ENCODE results near the gene CASKIN1. TPM values are rescaled to one million over a fixed set of nuclear protein-coding genes. Genes with fewer than 3 reads are reported as not detected.

CASKIN1 gene
- total RNA-seq, 2 donors from 2014 or later, result 8.2 to 9.7 TPM

DNA sequence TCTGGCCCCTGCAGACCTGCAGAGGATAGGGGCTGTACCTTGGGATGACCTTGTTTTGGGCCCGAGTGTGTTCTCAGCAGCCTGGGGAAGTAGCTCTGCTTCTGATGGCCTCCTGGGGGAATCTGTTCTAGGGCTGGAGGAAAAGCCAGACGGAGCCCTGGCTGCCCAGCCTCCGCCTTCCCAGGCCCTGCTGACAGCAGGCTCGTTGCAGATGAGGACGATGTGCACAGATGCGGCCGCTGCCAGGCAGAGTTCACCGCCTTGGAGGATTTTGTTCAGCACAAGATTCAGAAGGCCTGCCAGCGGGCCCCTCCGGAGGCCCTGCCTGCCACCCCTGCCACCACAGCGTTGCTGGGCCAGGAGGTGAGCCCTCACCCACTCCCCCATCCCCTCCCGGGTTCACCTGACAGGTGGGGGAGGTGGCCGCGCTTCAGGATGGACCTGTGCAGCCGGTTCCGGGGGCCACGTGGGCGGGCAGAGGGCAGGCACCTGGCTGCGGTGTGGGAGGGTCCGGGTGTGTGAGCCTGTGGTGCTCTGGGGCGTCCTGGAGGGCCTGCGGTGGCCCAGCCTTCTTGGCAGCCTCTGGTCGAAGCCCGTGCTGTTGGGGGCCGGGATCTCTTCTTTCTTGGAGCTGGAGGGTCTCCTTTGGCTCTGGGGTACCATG is 31.9 kb upstream of the CASKIN1 start:
- WGBS, 2 experiments (ENCODE audit: insufficient coverage in 1 of 2, insufficient read length in 1 of 2), result 95 to 97% methylated on average over 15 to 25 of the region's 25 CpGs
- Mint-ChIP-seq H3K4me1 (peaks cover 4% of the 10 kb centered on the region), H3K27me3 (ENCODE audit: insufficient read depth) (no peaks in the 10 kb centered on the region), H3K36me3 (ENCODE audit: low read depth) (peaks cover 18% of the 10 kb centered on the region), H3K9me3 (no peaks in the 10 kb centered on the region), H3K4me3 (no peak overlapping the region), H3K27ac (no peak overlapping the region)
- Histone ChIP-seq H3K4me1 (ENCODE audit: control insufficient read depth, insufficient read depth, low read length) (no peaks in the 10 kb centered on the region), H3K27ac (ENCODE audit: low read depth, low read length) (no peak overlapping the region), H3K9ac (ENCODE audit: extremely low read depth, low read length, poor library complexity, severe bottlenecking) (no peak overlapping the region), H3K9me3 (ENCODE audit: control insufficient read depth, low read length) (no peaks in the 10 kb centered on the region), H3K36me3 (ENCODE audit: control insufficient read depth, insufficient read depth, low read length) (peaks cover 29% of the 10 kb centered on the region), H3K27me3 (ENCODE audit: control insufficient read depth, insufficient read depth, low read length, poor library complexity, severe bottlenecking) (no peaks in the 10 kb centered on the region), H3K4me3 (ENCODE audit: low read length) (no peak overlapping the region)
- TF ChIP-seq, protein P1, sequence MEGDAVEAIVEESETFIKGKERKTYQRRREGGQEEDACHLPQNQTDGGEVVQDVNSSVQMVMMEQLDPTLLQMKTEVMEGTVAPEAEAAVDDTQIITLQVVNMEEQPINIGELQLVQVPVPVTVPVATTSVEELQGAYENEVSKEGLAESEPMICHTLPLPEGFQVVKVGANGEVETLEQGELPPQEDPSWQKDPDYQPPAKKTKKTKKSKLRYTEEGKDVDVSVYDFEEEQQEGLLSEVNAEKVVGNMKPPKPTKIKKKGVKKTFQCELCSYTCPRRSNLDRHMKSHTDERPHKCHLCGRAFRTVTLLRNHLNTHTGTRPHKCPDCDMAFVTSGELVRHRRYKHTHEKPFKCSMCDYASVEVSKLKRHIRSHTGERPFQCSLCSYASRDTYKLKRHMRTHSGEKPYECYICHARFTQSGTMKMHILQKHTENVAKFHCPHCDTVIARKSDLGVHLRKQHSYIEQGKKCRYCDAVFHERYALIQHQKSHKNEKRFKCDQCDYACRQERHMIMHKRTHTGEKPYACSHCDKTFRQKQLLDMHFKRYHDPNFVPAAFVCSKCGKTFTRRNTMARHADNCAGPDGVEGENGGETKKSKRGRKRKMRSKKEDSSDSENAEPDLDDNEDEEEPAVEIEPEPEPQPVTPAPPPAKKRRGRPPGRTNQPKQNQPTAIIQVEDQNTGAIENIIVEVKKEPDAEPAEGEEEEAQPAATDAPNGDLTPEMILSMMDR (conservative IDR thresholded peaks at IDR 0.05), result no peak
- DNase-seq, result no peak

DNA sequence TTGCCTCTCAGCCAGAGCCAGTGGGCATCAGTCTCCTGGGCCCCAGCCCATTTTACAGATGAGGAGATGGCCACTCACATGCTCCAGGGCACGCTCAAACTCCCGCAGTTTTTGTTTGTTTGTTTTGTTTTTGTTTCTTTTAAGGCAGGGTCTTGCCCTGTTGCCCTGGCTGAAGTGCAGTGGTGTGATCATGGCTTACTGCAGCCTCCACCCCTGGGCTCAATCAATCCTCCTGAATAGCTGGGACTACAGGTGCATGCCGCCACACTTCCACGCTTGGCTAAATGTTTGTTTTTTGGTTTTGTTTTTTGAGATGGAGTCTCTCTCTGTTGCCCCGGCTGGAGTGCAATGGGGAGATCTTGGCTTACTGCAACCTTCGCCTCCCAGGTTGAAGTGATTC is 30.5 kb upstream of the CASKIN1 start:
- Histone ChIP-seq H3K27me3 (ENCODE audit: control insufficient read depth, insufficient read depth, low read length, poor library complexity, severe bottlenecking) (no peaks in the 10 kb centered on the region), H3K9me3 (ENCODE audit: control insufficient read depth, low read length) (no peaks in the 10 kb centered on the region), H3K9ac (ENCODE audit: extremely low read depth, low read length, poor library complexity, severe bottlenecking) (no peak overlapping the region), H3K27ac (ENCODE audit: low read depth, low read length) (no peak overlapping the region), H3K4me3 (ENCODE audit: low read length) (no peak overlapping the region), H3K36me3 (ENCODE audit: control insufficient read depth, insufficient read depth, low read length) (peaks cover 25% of the 10 kb centered on the region), H3K4me1 (ENCODE audit: control insufficient read depth, insufficient read depth, low read length) (no peaks in the 10 kb centered on the region)
- peaks cover 4% of the 10 kb centered on the region for H3K4me1 Mint-ChIP-seq
- TF ChIP-seq, protein P1 (conservative IDR thresholded peaks at IDR 0.05), result no peak
- H3K4me3 Mint-ChIP-seq, result no peak overlapping the region
- 97% methylated on average over 4 to 6 of the region's 6 CpGs for WGBS, 2 experiments (ENCODE audit: insufficient coverage in 1 of 2, insufficient read length in 1 of 2)
- H3K36me3 Mint-ChIP-seq (ENCODE audit: low read depth), result peaks cover 17% of the 10 kb centered on the region
- H3K27ac Mint-ChIP-seq, result no peak overlapping the region
- no peaks in the 10 kb centered on the region for H3K9me3 Mint-ChIP-seq
- no peak for DNase-seq
- no peaks in the 10 kb centered on the region for H3K27me3 Mint-ChIP-seq (ENCODE audit: insufficient read depth)

DNA sequence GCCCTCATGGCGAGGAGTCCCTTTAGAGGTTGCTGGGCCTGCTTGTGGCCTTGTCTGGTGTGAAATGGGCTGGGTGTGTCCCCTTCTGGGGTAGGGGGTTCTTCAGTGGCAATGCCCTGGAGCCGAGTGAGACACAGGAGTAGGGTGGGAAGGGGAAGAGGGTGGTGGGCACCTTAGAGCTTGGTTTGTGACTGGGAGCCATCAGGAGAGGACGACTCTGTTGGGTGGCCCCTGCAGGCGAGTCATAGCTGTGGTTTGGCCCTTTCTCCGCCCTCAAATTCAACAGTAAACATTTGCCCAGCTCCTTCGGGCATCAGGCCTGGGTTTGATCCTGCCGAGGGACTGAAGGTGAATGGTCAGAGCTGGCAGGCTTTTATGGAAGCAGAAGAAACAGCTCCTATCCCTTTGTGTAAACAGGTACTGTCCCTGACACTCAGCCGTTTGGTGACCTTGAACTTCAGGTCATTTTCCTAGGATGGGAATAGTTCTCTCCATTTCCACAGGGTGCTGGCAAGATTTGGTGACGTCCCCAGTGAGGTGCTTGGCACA is 29.9 kb upstream of the CASKIN1 start:
- Mint-ChIP-seq H3K9me3 (no peaks in the 10 kb centered on the region), H3K4me1 (peaks cover 4% of the 10 kb centered on the region), H3K36me3 (ENCODE audit: low read depth) (peaks cover 15% of the 10 kb centered on the region), H3K27ac (peak overlapping the region; percentile 87), H3K27me3 (ENCODE audit: insufficient read depth) (no peaks in the 10 kb centered on the region), H3K4me3 (no peak overlapping the region)
- Histone ChIP-seq H3K27me3 (ENCODE audit: control insufficient read depth, insufficient read depth, low read length, poor library complexity, severe bottlenecking) (no peaks in the 10 kb centered on the region), H3K9me3 (ENCODE audit: control insufficient read depth, low read length) (no peaks in the 10 kb centered on the region), H3K9ac (ENCODE audit: extremely low read depth, low read length, poor library complexity, severe bottlenecking) (no peak overlapping the region), H3K27ac (ENCODE audit: low read depth, low read length) (no peak overlapping the region), H3K4me1 (ENCODE audit: control insufficient read depth, insufficient read depth, low read length) (no peaks in the 10 kb centered on the region), H3K4me3 (ENCODE audit: low read length) (no peak overlapping the region), H3K36me3 (ENCODE audit: control insufficient read depth, insufficient read depth, low read length) (peaks cover 25% of the 10 kb centered on the region)
- TF ChIP-seq, protein P1 (conservative IDR thresholded peaks at IDR 0.05), result no peak
- no peak for DNase-seq
- whole genome bisulfite sequencing, 2 experiments (ENCODE audit: insufficient coverage in 1 of 2, insufficient read length in 1 of 2), result 94 to 100% methylated on average over 2 to 9 of the region's 9 CpGs
